ENCODE data around the gene RPS21.

Gene RPS21

DNA sequence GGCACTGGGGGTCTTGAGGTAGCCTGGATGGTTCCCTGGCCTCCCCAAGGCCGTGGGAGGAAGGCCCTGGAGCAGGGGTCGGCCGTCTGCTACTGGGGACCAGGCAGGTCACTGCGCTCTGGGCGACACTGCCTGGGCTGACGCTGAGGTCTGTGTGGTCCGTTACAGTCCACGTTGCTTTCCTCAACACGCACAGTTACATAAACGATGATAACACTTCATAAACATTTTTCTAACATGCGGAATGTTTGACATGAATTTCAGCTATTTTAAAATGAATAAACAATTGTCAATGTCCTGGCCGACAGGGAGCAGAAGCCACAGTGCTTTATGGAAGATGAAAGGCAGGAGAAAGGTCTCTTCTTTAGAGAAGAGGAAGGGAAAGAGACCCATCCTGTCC lies 50.6 kb downstream of the RPS21 start:
- H3K4me3 ChIP-seq (ENCODE audit: low read depth in 1 of 2, low read length in 2 of 2), result no peak overlapping the region
- H3K9ac ChIP-seq (ENCODE audit: low read depth in 1 of 2, low read length in 2 of 2), result no peak overlapping the region
- no peaks in the 10 kb centered on the region for H3K36me3 ChIP-seq (ENCODE audit: control insufficient read depth in 1 of 2, insufficient read depth in 2 of 2, low read length in 2 of 2)
- H3K27ac ChIP-seq (ENCODE audit: low read depth, low read length), result no peak overlapping the region
- peaks cover 5 to 8% of the 10 kb centered on the region in 2 donors for H3K27me3 ChIP-seq (ENCODE audit: control insufficient read depth in 1 of 2, insufficient read depth in 2 of 2, low read length in 2 of 2)
- H3K9me3 ChIP-seq (ENCODE audit: control insufficient read depth in 1 of 2, low read length in 2 of 2), result no peaks in the 10 kb centered on the region
- peaks cover 0 to 9% of the 10 kb centered on the region in 2 donors for H3K4me1 ChIP-seq (ENCODE audit: control insufficient read depth in 1 of 2, insufficient read depth in 2 of 2, low read length in 2 of 2)

DNA sequence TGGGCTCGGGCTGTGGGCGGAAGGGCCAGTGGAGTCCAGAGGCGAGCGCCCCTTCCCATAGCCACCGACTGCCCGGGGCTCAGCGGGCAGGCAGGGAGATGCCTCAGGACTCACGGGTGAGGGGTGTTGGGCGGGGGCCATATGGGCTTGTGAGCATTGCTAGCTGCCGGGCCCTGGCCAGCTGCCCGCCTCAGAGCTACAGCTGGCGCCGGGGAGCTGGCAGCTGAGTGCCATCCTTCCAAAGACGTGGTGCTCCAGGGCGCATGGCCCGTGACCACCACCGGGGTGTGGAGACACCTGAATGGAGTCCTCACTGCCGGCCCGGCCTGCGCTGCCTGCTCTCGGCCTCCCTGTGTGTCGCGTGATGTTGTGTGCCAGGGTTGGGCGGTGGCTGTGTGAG lies 51.0 kb downstream of the RPS21 start:
- Histone ChIP-seq H3K36me3 (ENCODE audit: control insufficient read depth in 1 of 2, insufficient read depth in 2 of 2, low read length in 2 of 2) (no peaks in the 10 kb centered on the region), H3K4me3 (ENCODE audit: low read depth in 1 of 2, low read length in 2 of 2) (no peak overlapping the region), H3K4me1 (ENCODE audit: control insufficient read depth in 1 of 2, insufficient read depth in 2 of 2, low read length in 2 of 2) (peaks cover 0 to 9% of the 10 kb centered on the region in 2 donors), H3K27ac (ENCODE audit: low read depth, low read length) (no peak overlapping the region), H3K9me3 (ENCODE audit: control insufficient read depth in 1 of 2, low read length in 2 of 2) (no peaks in the 10 kb centered on the region), H3K27me3 (ENCODE audit: control insufficient read depth in 1 of 2, insufficient read depth in 2 of 2, low read length in 2 of 2) (peaks cover 5 to 8% of the 10 kb centered on the region in 2 donors), H3K9ac (ENCODE audit: low read depth in 1 of 2, low read length in 2 of 2) (no peak overlapping the region)

Measured in duodenal mucosa (tissue), 2 donors.